AG09309 (cell line): ENCODE measurements around the gene FOSB.
"Not testable (repeated sequence)": the region's sequence is repeated elsewhere in the genome, so short reads cannot be mapped to it uniquely, and the experiment has no call there.

ENCODE experiments used
- DNase-seq: peaks from one replicate; pipeline ENCODE4 v3.0.0-alpha.2; 2010; ENCODE audit warnings: low read depth
- H3K4me3 ChIP-seq: 2 replicates; pipeline ENCODE4 v1.5.1; 2011; ENCODE audit warnings: mild to moderate bottlenecking, low read depth, low read length, moderate library complexity; ENCODE audit not compliant: control insufficient read depth
- TF ChIP-seq, protein P1 (sequence below): IDR thresholded peaks from 2 replicates; pipeline ENCODE4 v1.5.1; 2011; ENCODE audit warnings: mild to moderate bottlenecking, low read depth, low read length, inconsistent platforms; ENCODE audit not compliant: insufficient read depth, control insufficient read depth; ENCODE audit errors: missing control alignments

FOSB gene

GRCh38 chr19:45509692-45510015 is 41.9 kb downstream of the FOSB start:
- no peak for DNase-seq
- TF ChIP-seq, protein P1, sequence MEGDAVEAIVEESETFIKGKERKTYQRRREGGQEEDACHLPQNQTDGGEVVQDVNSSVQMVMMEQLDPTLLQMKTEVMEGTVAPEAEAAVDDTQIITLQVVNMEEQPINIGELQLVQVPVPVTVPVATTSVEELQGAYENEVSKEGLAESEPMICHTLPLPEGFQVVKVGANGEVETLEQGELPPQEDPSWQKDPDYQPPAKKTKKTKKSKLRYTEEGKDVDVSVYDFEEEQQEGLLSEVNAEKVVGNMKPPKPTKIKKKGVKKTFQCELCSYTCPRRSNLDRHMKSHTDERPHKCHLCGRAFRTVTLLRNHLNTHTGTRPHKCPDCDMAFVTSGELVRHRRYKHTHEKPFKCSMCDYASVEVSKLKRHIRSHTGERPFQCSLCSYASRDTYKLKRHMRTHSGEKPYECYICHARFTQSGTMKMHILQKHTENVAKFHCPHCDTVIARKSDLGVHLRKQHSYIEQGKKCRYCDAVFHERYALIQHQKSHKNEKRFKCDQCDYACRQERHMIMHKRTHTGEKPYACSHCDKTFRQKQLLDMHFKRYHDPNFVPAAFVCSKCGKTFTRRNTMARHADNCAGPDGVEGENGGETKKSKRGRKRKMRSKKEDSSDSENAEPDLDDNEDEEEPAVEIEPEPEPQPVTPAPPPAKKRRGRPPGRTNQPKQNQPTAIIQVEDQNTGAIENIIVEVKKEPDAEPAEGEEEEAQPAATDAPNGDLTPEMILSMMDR = no peak
- H3K4me3 ChIP-seq = peak overlapping the region; percentile 96

DNA sequence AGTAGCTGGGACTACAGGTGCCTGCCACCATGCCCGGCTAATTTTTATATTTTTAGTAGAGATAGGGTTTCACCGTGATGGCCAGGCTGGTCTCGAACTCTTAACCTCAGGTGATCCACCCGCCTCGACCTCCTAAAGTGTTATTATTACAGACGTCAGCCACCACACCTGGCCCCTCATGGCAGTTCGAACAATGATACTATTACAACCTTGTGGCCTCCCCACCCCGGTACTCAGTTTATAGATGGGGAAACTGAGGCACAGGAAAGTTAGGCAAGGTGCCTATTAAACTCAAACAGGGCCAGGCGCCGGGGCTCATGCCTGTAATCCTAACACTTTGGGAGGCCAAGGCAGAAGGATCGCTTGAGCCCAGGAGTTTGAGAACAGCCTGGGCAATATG is 42.6 kb downstream of the FOSB start:
- H3K4me3 ChIP-seq = not testable (repeated sequence)

GRCh38 chr19:45511074-45511473 is 43.3 kb downstream of the FOSB start:
- no peak overlapping the region for H3K4me3 ChIP-seq
- TF ChIP-seq, protein P1 = no peak
- DNase-seq = no peak

More for the DNA sequence above, 42.6 kb downstream of the FOSB start:
- not testable (repeated sequence) for DNase-seq

- DNase-seq = no peak
- TF ChIP-seq, protein P1 = no peak
- no peak overlapping the region for H3K4me3 ChIP-seq
These were observed 45.2 kb downstream of the FOSB start for GRCh38 chr19:45512881-45513483.

DNA sequence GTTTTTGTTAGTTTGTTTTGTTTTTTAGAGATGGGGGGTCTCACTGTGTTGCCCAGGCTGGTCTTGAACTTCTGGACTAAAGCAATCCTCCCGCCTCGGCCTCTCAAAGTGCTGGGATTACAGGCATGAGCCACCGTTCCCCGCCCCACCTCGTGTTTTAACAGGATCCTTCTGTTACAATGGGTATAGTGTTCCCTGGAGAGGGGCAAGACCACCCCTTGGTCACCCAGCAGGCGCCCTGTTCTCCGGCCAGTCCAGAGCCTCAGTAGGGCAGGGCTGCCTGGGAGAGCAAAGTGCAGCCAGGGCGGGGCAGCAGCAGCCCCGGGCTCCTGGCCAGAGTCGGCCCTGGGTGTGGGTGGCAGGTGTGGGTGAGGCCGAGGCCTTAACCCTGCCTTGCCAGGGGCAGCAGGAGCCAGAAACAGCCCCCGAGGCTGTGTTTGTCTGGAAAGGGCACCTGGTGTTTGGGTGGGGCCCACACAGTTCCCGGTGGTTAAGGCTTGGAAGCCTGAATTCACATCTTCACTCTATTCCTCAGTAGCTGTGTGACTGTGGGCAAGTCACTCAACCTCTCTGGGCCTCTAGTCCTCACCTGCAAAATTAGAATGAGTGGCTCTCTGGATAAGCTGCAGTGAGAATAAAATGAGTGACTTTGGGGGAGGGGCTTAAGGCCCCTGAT is 46.7 kb downstream of the FOSB start:
- no peak overlapping the region for H3K4me3 ChIP-seq
- DNase-seq = no peak
- TF ChIP-seq, protein P1 = no peak

DNA sequence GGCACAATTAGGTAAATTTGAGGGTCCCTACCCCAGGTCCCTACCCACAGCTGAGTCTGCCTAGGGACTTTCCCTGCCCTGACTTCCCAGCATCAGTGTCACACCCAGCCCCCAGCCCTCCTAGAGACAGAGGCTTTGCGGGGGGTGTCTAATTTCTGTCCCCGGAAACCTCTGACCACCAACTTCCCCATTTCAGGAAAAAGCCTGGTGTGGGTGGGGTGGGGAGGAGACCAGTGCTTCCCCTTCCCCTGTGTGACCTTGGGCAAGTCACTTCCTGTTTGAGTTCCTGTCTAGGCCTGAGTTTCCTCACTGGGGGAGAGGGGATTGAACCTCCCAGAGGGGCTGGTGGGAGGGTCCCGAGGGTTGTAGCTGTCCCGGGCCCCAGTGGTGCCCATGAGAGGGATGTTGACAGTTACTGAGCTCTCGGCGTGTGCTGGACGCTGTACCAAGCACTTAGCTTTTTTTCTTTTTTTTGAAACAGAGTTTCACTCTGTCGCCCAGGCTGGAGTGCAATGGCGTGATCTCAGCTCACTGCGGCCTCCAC is 47.4 kb downstream of the FOSB start:
- no peak for DNase-seq
- TF ChIP-seq, protein P1 = no peak
- no peak overlapping the region for H3K4me3 ChIP-seq

DNA sequence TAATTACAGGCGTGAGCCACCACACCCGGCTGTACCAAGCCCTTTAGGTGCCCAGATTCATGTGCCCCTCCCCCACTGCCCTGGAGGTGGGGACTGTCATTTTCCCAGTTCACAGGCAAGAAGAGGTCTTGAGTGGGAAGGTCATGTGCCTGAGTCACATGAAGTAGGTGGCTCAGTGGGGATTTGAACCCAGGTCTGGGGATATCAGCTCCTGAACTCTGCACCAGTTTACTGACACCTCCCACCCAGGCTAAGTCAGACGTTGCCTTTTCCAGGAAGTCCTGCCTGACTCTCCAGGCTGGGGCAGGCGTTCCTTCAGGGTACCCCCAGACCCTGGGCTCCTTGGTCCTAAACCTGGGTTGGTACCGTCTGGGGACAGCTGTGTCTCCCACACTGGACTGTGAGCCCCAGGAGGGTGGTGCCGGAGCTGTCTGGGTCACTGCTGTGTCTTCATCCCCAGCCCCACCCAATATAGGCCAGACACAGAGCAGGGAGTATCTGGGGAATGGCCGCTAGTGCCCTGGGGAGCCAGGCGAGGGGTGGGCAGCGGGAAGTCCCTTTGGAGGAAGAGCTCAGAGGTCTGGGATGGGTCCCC is 48.1 kb downstream of the FOSB start:
- TF ChIP-seq, protein P1 = no peak
- DNase-seq = no peak
- no peak overlapping the region for H3K4me3 ChIP-seq
